RCC 7860 (cell line): ENCODE measurements around the gene ZNF598.

Experiments used
- DNase-seq: peaks from one replicate; pipeline ENCODE4 v3.0.0-alpha.2; 2015; ENCODE audit warnings: low spot score
- FAIRE-seq: peaks from 2 replicates; lab custom pipeline; 2012; peaks lifted over from hg19 to GRCh38; lab: Jason Lieb, UNC

ZNF598 gene

GRCh38 chr16:1991948-1992703 lies 17.5 kb downstream of the ZNF598 start:
- no peak for DNase-seq
- no peak for FAIRE-seq

- no peak for DNase-seq
- no peak for FAIRE-seq
Observed at GRCh38 chr16:1991588-1991947, 18.1 kb downstream of the ZNF598 start.

- DNase-seq: no peak
- FAIRE-seq: no peak
Observed at GRCh38 chr16:1991135-1991551, 18.5 kb downstream of the ZNF598 start.

GRCh38 chr16:1990351-1991134 lies 19.1 kb downstream of the ZNF598 start:
- DNase-seq: no peak
- FAIRE-seq: no peak

- DNase-seq (no peak), FAIRE-seq (no peak)
Observed at GRCh38 chr16:1990101-1990350, 19.6 kb downstream of the ZNF598 start.

- DNase-seq (no peak), FAIRE-seq (no peak)
Observed at GRCh38 chr16:1989209-1990100, 20.2 kb downstream of the ZNF598 start, which contains the start of gene SYNGR3. Gene SYNGR3, plus strand, starts transcription at chr16:1989970. Its CDS starts 133 bp downstream, at chr16:1990103.

GRCh38 chr16:1987198-1987597 lies 22.4 kb downstream of the ZNF598 start:
- no peak for FAIRE-seq
- DNase-seq: no peak

- DNase-seq (no peak), FAIRE-seq (no peak)
Observed at GRCh38 chr16:1985466-1986150, 24.0 kb downstream of the ZNF598 start.

GRCh38 chr16:1984347-1985225 lies 25.0 kb downstream of the ZNF598 start:
- no peak for FAIRE-seq
- no peak for DNase-seq

GRCh38 chr16:1983544-1984346 lies 25.9 kb downstream of the ZNF598 start, which contains the start of gene GFER:
Gene GFER, plus strand, starts transcription at chr16:1984193. Its CDS starts 26 bp downstream, at chr16:1984219.
- FAIRE-seq (no peak), DNase-seq (peak; percentile 79)

- FAIRE-seq (no peak), DNase-seq (no peak)
Observed at GRCh38 chr16:1982991-1983543, 26.6 kb downstream of the ZNF598 start.

GRCh38 chr16:1982013-1982433 lies 27.6 kb downstream of the ZNF598 start:
- FAIRE-seq: no peak
- no peak for DNase-seq

GRCh38 chr16:1981398-1981836 lies 28.2 kb downstream of the ZNF598 start, which contains the start of gene NOXO1:
Gene NOXO1, minus strand, starts transcription at chr16:1981469. Its CDS starts 290 bp downstream, at chr16:1981179.
- DNase-seq (no peak), FAIRE-seq (no peak)

GRCh38 chr16:1980770-1981087 lies 28.9 kb downstream of the ZNF598 start:
- FAIRE-seq: no peak
- DNase-seq: no peak

GRCh38 chr16:1980030-1980769 lies 29.4 kb downstream of the ZNF598 start:
- FAIRE-seq (no peak), DNase-seq (no peak)

GRCh38 chr16:1979271-1980029 lies 30.2 kb downstream of the ZNF598 start:
- FAIRE-seq (no peak), DNase-seq (no peak)

GRCh38 chr16:1978476-1979120 lies 31.0 kb downstream of the ZNF598 start:
- no peak for DNase-seq
- no peak for FAIRE-seq
